GM19238 (cell line): ENCODE measurements around the gene LDHAL6B.
A peak's percentile ranks its signal among the peaks of the same experiment; 100 is the strongest.

Source experiments
- DNase-seq: peaks from one replicate; pipeline ENCODE4 v3.0.0; 2011; ENCODE audit warnings: low spot score; ENCODE audit not compliant: insufficient read length

The LDHAL6B gene

DNA sequence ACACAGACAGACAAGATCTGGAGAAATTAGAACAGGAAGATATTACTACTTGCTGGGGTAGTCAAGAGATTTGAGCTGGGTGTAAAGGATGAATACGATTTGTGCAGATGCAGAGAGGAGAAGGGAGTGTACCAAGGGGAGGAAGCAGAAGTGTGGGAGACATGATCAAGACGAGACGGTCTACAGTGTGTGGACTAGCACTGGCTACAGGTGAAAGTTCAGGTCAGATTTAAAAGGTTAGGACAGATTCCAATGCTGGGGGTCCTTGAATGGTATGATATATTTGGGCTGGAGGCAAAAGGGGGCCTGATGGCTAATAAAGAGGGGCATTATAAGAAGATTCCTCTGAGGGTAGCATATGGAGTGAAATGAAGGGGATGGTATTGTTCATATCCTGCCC lies 12.1 kb downstream of the LDHAL6B start:
- no peak for DNase-seq

DNA sequence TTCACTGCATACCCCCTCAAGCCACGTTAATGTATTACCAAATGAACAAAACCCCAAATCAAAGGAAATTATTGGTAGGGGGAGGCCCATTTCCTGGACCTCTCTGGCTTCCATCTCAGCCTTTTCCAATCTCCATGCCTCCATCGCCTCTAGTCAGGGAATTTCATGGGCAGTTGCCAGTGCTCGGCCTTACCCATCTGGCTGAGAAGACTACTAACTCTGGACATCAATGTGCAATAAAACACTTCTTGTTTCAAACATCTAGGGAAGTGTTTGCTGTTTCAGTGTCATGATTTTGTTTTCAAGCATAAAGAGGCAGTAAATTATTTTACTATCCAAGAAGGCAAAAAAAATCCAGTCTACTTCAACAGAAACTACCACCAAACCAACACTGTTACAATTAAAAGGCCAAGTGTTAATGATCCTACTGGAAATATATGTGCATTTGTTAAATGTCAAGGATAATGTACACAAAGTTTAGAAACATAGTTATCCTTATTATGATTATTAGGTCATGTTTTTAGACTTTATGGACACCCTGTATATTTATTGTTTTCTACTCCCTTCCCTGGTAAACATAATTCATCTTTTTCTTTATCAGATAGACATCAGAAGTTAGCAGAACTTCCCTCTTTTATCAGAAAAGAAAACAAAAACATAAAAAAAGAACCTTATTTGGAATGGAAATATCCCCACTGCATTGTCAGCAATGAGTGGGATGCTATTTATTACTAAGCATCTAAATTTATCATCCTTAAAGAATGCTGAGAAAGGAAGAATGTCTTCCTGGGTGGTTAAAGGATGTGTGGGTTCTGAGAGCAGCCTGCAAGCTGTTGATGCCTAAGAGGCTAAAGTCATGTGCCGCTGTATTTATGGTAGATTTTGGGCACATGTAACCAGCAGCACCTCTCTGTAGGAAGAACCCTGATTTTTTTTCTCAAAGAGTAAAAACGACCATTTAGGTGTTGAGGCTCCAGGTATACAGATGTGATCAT lies 15.2 kb downstream of the LDHAL6B start:
- DNase-seq = no peak

DNA sequence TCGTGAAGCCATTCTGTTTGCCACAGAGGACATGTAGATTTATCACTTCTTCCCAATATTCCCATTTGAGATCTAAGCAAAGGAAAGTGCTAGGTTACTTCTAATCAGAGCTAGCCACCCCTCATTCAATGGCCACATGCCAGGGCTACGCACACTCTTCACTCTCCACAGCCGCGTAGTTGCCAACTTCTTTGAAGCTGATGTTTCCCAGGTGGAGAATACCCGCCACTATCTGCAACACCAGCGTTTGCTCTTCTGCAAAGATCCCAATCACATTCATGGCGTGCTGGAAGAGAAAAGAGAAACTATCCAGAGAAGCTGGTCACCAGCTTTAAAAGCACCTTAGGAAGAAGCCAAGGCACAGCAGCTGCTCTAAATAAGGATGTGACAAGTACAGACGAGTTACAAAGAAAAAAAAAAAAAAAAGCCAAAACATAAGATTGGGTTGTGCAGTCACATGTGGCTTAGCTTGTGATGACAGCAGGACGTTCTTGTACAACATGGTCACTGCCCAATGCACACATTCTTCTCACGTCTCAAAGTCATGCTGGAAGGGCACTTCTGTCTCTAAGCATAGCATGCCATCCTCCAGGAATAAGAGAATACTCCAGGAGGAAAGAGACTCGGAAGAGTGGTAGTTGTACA lies 16.4 kb downstream of the LDHAL6B start:
- no peak for DNase-seq

DNA sequence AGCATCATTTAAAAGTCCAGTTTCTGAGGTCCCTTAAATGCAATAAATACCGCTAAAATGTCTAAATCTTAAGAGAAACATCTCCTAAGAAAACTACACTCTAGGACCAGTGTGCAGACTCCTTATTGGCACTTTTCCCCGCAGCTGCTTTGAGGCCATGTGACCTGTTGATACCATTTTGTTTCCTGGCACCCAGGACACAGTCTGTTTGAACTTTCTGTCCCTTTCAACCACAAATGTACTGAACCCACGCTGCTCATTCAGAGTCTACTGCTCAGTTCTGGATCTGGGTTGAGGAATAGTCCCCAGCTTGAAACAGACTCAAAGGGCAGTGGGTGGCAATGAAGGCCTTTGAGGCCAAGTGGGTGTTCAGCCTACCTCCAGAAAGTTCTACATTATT lies 17.1 kb downstream of the LDHAL6B start:
- DNase-seq = no peak

DNA sequence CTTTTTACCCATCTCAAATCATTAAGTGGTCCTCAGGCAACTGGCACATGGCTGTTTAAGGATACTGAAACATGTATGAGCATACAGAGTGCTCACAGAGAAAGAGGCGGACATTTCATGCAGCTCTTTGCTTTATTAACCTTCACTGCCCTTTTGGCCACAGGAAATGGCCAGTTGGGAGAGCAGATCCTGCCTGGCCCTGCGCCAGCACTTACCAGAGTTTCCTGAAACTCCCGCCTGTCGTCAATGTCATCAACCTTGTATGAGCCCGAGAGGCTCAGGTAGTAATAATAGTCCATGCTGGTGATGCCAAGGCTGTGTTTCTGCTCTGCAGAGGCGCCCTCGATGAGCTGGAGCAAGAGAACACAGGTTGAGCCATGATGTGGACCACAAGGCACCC lies 17.8 kb downstream of the LDHAL6B start:
- no peak for DNase-seq

DNA sequence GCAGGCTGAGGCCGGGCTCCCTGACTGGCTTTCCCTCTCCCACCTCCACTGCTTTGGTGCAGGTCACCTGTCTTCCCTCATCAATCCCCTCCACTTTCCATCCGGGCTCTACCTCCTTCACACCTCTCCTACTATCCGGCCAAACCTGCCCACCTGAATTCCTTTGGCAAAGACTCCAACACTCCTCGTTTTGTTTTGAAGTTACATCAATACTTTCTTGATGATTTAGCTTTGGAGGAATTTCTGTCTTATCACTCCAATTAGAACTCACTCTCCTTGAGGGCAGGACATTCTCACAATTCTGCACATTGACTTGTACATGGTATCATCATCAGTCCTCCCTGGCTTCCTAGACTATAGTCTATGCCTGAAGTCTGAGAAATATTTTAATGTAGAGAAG lies 20.4 kb downstream of the LDHAL6B start:
- DNase-seq = no peak

DNA sequence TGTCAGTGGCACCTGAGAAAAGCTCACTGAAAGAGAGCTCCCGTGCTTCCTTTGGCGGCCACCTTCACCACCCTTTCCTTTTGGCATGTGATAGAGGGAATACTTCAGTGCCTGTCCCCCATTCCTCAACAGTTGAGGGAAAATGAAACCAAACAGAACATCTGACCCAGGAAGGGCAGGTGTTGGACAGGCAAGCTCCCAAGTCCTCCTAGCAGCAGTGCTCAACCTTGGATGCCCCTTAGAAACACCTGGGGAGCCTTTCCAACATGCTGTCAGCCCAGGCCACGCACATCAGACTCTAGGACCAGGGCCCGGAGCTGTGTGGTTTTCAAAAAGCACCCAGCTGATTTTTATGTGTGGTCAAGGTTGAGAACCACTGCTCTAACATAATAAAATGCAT lies 22.4 kb downstream of the LDHAL6B start:
- DNase-seq = no peak

DNA sequence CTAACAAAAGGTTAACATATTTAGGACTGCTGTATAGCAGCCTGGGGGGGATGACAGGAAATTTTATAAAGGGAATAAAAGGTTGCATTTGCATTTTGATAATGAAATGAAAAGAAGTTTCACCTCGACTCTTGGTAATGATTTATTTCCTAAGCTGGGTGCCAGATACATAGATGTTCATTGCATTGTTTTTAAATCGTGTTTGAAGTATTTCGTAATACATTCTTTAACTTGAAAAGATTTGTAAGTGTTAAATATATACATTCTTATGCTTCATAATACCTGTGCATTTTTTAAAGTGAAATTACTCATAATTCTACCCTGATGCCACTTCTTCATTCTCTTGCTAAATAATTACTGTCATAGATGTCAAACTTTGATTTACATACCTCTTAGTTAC lies 22.8 kb downstream of the LDHAL6B start:
- no peak for DNase-seq

DNA sequence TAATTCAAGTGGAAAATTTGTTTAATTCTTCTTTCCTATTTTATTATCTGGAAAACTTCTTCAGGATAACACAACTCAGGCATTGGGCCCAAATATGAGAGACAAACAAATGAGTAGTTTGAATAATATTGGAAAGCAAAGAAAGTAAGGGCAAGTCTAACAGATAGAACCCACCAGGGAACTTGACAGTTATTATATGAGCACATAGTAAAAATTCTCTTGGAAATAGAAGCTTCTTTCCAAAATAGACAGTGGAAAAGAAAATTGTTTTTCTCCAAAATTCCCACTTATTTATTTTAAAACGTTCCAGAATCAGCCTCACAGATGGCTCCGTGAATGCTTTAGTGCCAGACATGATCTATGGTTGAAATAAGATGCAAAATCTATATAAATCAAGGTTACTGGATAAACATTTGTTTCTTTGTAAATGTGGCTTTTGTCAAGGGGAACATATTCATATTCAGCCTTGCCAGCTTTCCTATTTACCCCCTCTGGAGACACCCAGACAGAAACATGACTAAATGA lies 23.9 kb downstream of the LDHAL6B start:
- no peak for DNase-seq

DNA sequence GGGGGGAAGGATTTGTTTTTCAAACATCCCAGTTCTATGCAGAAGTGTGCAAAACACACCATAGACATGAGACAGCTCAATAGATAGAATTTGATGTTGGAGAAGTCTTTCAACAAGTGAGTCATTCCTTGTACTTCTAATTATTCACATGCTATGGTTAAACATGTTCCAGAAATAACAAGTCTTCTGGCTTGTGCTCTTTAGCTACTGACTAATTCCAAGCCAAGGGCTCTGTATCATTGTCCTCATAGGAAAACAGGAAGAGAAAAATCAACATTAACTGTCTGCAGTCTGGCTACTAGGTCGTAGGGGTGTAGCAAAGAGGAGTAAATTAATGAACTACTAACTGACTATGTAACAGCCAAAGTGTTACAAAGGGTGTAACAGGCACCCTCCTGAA lies 25.8 kb downstream of the LDHAL6B start:
- DNase-seq = no peak

DNA sequence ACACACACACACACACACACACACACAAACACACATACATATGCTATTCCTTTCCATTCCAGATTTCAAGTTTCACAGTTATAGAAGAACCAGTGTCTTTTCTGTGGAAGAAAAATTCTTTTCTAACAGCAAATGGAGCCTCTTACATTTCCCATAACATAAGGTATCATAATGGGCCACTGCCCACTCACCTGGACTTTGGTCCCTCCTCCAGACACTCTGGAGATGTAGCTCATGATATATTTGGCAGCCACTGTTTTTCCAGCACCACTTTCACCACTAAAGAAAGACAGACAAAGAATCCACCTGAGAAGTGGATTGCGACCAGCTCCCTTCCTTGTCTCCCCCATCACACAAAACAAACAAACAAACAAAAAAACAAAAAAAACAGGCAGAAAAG lies 29.8 kb downstream of the LDHAL6B start:
- DNase-seq = no peak

DNA sequence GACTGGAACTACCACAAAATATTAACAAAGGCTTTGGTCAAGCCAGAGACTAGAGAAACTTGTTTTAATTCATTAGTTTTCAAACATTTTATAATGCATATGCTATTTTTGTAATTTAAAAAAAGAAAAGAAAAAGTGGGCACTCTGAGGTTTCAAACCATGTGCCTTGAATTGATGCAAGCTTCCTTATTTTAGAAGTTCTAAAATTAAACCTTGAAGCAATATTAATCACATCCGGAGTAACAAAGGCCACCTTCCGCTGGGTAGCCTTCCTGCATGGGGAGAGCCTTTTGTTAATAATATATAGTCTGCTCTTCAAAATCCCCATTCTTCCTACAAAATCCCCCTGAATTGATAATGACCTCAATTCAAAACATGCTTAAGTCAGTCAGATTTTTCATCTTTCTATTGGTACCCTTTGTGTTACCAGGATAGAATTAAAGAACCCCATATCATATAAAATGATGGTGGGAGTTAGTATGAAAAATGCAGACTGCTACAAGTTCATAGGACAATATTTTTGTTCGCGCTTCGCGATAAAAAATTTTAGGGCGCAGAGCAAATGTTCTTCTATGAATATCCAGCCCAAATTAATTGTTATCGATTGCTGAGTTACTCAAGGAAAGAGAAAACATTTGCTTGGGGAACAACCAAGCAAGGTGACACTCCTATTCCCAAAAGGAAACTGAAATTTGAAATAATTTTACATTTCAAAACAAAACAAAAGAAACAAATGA lies 30.6 kb downstream of the LDHAL6B start:
- DNase-seq = no peak

DNA sequence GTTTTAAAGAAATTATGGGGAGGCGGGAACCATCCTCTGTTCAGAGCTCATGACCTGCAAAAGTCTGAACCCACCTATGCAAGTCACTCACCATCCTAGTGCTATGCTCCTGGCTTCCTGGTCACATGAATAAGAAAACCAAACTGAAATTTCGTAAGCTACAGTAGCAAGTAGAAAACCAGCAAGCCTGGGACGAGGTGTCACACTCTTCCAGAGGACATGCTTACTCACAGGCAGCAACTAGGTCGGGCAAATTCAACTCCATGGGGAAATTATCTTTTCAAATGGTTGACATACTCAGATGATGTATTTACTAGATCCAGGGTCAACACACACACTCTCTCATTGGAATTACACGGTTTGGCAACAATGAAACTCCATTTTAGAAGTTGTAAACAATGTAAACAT lies 31.3 kb downstream of the LDHAL6B start:
- DNase-seq = no peak

DNA sequence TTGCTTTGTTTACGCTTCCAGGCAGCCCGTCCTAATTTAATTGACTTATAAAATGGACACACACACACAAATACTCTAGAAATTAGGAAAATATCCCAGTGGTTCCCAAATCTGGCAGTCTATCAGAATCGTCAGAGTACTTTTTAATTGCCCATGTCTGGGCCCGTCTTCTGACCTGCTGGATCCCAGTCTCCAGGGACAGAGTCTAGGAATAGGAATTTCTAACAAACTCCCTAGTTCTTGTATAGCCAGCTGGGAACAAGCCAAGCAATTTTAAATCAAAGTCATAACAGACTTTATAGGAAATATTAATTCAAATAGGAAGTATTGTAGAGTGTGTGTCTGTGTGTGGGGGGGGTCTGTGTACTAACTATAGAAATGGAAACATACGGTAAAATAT lies 33.4 kb downstream of the LDHAL6B start:
- no peak for DNase-seq

DNA sequence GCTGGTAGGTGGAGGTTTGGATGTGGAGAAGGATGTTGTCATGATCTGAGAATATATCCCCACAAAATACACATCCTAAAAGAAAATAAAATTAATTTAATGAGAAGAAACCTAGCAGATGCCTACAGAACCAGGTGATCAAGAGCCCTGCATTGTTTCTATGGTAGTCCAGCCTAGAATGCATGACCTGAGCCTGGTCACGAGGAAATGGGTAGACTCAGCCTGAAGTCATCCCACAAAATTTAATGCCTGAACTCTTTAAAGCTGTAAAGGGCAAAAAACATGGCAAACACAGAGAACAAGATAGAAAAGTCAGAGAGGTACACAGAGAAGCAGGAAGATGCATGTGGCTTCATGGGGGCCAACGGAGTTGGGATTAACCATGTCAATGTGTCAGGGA lies 36.0 kb downstream of the LDHAL6B start:
- DNase-seq = no peak

DNA sequence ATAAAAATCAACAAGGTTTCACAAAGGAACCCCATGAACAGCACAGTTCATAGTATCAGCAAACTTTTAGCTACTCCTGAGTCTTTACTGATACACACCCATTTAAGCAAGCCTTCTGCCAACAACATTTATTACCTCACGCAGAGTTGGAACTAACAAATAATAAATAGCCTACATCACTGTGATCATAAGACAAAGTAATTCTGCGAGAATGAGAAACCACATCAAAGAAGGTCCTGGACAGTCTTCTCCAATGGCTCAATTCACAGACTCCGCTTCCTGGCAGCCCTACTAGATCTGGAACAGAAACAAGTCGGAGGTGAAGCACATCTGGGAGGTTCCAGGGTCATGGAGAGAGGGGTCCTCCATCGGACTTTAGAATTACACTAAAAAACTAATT lies 37.0 kb downstream of the LDHAL6B start:
- DNase-seq = no peak

DNA sequence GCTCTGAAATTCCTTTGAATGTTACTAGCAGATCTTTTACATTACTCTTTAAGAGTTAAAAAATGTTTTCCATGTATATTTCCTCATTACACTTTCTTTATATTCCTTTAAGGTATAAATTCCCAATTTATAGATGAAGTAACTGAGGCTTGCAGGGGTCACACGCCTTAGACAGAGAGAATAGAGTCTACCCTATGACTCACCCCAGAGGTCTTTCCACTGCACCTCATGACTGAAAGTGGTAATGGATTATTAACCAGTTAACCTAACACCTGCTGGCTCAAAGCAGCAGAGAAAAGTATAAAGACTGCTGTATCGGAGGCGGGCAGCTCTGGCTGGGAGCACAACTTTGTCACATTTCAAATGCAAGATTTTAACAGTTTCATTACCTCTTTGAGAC lies 37.7 kb downstream of the LDHAL6B start:
- DNase-seq = peak; percentile 56

DNA sequence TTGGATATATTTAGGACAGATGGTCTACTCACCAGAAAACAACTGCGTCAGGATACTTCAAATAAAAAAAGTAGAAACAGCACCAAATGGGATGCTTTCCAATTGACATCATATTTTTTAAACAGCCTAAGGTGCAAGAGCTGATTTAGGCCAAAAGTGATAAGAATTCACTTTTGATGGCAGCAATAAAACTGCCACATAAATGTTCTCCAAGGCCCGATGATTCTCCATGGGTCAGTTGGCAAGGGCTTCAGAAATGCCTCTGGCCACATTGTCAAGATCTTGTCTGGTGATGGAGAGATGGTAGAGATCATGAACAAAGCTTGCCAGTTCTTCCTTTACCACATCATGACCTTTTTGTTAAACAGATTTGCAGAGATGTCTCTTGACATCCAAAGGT lies 38.9 kb downstream of the LDHAL6B start:
- no peak for DNase-seq

DNA sequence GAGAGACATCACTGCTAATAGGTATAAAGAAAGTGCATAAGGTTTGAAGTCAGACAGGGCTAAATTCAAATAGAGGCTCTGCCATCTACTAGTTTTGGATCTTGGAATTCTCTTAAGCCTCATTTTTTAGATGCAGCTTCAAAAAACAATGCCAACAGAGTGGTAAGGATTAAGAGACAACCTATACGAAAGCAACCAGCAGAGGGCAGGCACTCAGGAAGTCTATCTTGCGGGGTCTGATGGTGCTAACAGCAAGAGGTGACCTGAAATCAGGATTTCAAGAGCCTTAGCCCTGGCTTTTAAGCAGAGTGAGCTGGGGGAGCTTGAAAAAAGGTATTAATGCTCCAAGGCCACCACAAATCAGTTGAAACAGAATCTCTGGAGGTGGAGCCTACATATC lies 40.7 kb downstream of the LDHAL6B start:
- DNase-seq = no peak

DNA sequence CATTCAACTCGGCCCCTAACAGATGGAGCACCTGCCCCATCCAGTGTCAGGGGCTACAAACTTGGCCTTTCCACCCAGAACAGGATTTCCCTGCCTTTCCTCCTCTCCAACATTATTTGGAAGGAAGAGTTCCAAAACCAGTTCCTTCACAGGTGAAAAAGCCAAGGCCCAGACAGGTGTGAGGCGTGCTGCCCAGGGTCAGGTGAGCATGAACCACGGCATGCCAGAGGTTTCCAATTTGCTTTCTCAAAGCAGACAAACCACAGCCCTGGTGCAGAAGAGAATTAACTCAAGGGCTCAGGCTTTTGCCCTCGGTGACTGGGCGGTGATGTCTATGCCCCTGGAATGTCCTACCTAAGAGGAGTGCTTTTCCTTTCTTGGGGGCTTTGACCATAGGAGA lies 43.2 kb downstream of the LDHAL6B start:
- DNase-seq = no peak

DNA sequence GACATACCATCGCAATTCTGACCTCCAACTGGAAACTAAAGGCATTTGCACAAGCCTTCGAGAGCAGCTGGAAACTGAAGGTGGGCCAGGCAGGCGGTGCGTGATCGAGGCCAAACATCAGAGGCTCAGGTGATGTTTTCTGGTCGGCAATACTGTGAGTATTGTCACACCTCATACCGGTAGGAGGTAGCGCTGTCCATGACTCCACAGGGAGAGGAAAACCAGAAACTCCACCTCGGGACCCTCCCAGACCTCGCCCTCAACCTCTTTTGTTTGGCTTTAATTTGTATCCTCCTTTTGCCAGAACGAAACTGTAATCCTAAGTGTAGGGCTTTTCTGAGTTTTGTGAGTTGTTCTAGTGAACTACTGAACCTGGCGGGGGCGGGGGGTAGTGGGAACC lies 43.6 kb downstream of the LDHAL6B start:
- no peak for DNase-seq
